KG1 (cell line): ENCODE results near the gene LIPE.
"Not testable (repeated sequence)": the region's sequence is repeated elsewhere in the genome, so short reads cannot be mapped to it uniquely, and the experiment has no call there.

Source experiments
- DNase-seq: peaks from one replicate; lab custom pipeline; 2025; lab: John Stamatoyannopoulos, UW

Gene LIPE

GRCh38 chr19:42427313-42427712, at the start of gene LIPE:
Gene LIPE (minus strand): TSS chr19:42427388. CDS start chr19:42427149, 239 bp downstream.
- no peak for DNase-seq

GRCh38 chr19:42475366-42475765, 48.2 kb upstream of the LIPE start:
- DNase-seq: no peak

- no peak for DNase-seq
Observed at GRCh38 chr19:42474743-42475142, 47.6 kb upstream of the LIPE start.

GRCh38 chr19:42473686-42474085, 46.5 kb upstream of the LIPE start:
- DNase-seq: no peak

DNA sequence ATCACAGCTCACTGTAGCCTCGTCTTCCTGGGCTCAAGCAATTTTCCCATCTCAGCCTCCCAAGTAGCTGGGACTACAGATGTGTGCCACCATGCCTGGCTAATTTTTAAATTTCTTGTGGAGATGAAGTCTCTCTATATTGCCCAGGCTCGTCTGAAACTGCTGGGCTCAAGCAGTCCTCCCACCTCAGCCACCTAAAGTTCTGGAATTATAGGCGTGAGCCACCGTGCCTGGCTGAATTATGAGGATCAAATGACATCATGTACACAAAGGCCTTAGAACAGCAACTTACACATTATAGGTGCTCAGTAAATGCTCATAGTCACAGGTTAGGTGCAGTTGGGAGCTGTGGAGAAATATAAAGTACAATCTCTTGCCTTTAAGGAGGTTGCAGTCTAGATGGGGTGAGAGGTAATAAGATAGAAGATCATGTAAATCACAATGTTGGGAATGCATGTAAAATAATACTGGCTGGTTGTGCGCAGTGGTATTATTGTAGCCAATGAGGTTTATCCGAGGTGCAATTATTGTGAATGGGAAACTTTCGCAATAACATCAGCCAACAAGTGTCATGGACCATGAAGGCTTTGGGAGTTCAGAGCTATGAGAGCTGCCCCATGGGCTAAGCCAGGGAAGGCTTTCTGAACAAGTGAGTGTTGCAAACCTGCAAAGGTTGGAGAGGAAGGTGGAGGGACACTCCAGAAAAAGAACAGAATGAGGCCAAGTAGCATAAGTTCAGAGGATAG, 45.4 kb upstream of the LIPE start:
- DNase-seq: no peak

- no peak for DNase-seq
Observed at GRCh38 chr19:42471554-42472249, 44.5 kb upstream of the LIPE start.

DNA sequence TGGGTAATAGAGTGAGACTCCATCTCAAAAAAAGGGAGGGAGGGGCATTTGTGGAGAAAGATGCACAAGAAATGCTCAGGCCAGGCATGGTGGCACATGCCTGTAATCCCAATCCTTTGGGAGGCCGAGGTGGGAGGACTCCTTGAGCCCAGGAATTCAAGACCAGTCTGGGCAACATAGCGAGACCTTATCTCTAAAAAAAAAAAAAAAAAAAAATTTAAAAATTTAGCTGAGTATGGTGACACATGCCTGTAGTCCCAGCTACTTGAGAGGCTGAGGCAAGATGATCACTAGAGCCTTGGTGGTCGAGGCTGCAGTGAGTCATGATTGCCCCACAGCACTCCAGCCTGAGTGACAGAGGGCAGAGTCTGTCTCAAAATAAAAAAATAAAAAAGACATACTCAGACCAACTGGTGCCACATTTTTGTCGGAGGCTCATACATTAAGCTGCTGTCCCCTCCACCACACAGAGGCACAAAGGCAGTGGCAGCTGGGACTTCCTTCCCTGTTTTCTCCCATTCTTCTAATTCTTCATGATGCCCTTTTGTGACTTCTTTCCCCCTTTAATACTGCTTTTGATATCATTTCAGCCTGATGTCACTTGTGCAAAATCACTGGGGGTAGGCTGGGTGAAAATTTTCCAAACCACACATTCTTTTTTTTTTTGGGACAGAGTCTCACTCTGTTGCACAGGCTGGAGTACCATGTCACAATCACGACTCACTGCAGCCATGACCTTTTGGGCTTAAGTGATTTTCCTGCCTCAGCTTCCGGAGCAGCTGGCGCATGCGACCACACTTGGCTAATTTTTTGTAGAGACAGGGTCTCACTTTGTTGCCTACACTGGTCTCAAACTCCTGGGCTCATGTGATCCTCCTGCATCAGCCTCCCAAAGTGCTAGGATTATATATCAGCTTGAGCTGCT, 42.4 kb upstream of the LIPE start:
- peak; percentile 26 for DNase-seq

DNA sequence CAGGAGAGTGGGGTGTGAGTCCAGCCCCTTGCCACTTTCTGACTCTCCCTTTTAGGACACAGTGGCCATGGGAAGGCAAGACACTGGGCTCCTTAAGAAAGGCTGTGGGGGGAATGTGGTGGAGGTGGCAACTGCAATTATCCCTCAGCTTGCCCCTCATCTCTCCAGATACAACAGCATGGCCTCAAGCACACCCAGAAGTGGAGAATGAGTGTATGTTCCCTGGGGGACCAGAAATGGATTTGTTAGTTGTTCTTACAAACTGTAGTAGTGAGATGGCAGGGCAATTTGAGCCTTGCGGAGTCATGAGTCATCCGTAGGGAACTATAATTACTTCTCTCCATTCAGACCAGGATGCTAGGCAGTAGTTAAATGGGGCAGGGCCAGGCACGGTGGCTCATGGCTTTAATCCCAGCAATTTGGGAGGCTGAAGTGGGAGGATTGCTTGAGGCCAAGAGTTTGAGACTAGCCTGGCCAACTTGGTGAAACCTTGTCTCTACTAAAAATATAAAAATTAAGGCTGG, 41.1 kb upstream of the LIPE start:
- no peak for DNase-seq

- DNase-seq: peak; percentile 18
Observed at GRCh38 chr19:42467183-42467760, 40.1 kb upstream of the LIPE start.

GRCh38 chr19:42466521-42467182, 39.5 kb upstream of the LIPE start:
- no peak for DNase-seq

GRCh38 chr19:42465827-42466280, 38.7 kb upstream of the LIPE start:
- DNase-seq: no peak

DNA sequence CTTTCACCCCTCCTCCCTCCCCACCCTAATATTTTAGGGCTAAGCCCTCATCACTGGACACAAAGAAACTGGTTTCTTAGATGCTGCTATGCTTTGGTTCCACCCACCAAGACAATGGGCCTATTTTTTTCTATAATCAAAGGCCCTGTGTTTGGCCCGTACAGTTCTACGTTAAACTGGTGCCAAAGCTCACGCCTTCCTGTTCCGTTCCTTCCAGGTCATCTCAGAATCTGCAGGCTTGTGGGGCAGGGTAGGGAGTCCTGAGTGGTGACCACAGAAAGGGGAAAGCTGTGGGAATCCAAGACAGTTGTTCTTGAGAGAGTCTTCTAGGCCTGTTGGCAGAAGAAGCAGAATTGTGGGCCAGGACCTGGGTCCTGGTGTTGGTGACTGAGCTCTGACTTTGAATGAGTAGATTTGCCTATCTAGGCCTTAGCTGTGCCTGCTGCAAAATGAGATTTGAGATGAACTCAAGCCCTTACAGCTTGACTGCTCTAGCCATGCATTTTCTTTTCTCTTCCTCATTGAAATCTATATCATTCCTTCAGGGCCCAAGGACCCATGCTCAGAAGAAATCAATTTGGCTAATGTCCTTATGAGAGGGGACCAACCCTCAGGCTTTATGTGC, 34.6 kb upstream of the LIPE start:
- no peak for DNase-seq

GRCh38 chr19:42461231-42461630, 34.0 kb upstream of the LIPE start:
- not testable (repeated sequence) for DNase-seq

DNA sequence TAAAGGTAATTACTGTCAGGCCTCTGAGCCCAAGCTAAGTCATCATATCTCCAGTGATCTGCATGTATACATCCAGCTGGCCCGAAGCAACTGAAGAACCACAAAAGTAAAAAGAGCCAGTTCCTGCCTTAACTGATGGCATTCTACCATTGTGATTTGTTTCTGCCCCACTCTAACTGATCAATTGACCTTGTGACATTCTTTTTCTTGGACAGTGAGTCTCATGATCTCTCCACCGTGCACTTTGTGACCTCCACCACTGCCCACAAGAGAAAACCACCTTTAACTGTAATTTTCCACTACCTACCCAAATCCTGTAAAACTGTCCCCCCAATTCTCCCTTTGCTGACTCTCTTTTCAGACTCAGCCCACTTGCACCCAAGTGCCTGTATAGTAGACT, 32.7 kb upstream of the LIPE start:
- no peak for DNase-seq

DNA sequence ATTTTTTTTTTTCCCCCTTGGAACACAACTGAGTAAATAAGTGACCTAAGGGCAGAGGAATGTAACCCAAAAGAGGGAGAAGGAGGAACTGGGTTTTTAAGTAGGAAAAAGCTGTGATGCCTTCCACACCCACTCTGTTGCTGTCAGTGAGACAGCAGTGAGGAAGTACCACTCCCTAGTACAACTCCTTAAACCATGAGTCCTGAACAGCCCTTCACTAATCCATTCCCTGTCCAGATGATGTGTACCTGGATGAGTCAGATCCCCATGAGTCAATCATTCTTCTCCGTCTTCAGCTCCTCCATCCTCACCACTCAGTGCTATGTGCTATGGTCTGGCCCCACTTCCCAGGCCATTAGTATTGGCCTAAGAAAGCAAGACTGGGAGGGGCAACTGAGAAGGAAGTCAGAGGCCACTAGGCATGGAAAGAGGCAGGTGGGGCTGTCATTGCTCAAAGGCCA, 28.5 kb upstream of the LIPE start:
- no peak for DNase-seq

- no peak for DNase-seq
Observed at GRCh38 chr19:42455086-42455485, 27.9 kb upstream of the LIPE start.

DNA sequence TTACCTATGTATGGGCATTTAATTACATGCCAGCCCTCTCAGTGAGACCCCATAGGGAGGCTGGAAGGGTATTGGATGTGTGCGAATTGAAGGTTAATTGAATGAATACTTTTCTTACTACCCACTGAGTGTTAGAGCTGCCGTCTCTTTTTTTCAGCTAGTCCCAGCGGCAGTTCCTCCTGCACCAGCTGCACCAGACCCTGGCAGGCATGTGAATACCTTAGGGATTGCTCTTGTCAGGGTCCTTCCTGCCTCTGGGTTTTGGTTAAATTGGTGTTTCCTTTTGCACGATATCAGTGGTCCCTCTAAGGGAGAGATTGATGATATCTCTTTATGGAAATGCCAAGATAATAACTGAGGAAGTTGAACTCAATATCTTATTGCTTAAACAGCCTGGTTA, 25.4 kb upstream of the LIPE start:
- no peak for DNase-seq

GRCh38 chr19:42450314-42450934, 23.2 kb upstream of the LIPE start:
- peak; percentile 74 for DNase-seq

DNA sequence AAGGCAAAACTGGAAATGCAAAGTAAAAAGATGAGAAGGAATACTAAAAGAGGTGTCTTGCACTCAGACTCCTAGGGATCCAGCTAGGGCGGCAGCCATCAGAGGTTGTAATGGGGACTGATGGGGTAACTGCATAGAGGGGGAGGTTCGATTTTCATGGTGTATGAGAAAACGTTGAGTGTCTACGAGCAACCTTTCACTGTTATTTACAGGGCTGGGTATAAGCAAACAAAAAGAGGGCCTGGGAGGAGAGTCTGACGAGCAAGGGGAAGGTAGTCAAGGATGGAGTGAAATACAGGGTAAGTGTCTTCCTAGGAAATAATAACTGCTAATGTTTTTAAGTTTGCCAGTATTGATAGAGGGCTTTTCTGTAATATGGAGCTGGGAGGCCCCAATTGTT, 21.1 kb upstream of the LIPE start:
- not testable (repeated sequence) for DNase-seq

DNA sequence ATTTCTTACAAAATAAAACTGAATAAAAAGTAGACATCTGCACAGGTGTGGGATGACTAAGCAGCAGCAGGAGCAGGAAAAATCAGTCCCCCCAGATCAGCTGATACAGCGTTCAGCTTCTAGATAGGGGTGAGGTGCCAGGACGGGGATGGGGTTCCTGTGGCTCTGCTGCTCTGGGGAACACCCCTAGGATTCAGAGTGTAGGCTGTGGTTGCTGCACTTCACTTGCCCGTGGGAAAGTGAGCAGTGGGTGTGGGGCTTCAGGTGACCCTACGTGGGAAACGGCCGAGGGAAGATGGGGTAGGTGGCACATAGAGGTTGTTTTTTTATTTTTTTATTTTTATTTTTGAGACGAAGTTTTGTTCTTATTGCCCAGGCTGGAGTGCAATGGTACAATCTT, 18.8 kb upstream of the LIPE start:
- DNase-seq: no peak
